Measurements from ENCODE around the gene JHY. TPM values are rescaled to one million over a fixed set of nuclear protein-coding genes. Genes with fewer than 3 reads are reported as not detected.

JHY gene
- total and polyA plus RNA-seq, 3 donors from 2014 or later = 22.3 to 46.3 (median 32.7) TPM

- WGBS, 2 donors = 94 to 97% methylated on average over 2 of the region's 2 CpGs
- Histone ChIP-seq H3K27me3 (no peaks in the 10 kb centered on the region), H3K27ac (no peak overlapping the region), H3K36me3 (ENCODE audit: low read depth, missing control alignments) (no peaks in the 10 kb centered on the region), H3K4me3 (no peak overlapping the region), H3K4me1 (no peaks in the 10 kb centered on the region), H3K9me3 (no peaks in the 10 kb centered on the region)
- intact Hi-C loops (cut with DNase I; ENCODE audit: low total_unique reads) = no loop called here
- TF ChIP-seq CTCF (IDR thresholded peaks at IDR 0.05) = no peak
- TF ChIP-seq POLR2A (IDR thresholded peaks at IDR 0.05) = no peak
- no peak for DNase-seq
These were observed 56.0 kb downstream of the JHY start for GRCh38 chr11:122938557-122938956.

GRCh38 chr11:122951211-122951610, 68.7 kb downstream of the JHY start:
- H3K9me3 ChIP-seq = no peaks in the 10 kb centered on the region
- WGBS, 2 donors = 66 to 77% methylated on average over 2 of the region's 2 CpGs
- intact Hi-C loops (cut with DNase I; ENCODE audit: low total_unique reads) = no loop called here

GRCh38 chr11:122954455-122954854, 71.9 kb downstream of the JHY start:
- intact Hi-C loops (cut with DNase I; ENCODE audit: low total_unique reads) = no loop called here
- WGBS, 2 donors = 93 to 96% methylated on average over 4 of the region's 4 CpGs
- TF ChIP-seq CTCF (IDR thresholded peaks at IDR 0.05) (no peak), POLR2A (IDR thresholded peaks at IDR 0.05) (no peak)
- DNase-seq = no peak
- Histone ChIP-seq H3K36me3 (ENCODE audit: low read depth, missing control alignments) (no peaks in the 10 kb centered on the region), H3K4me3 (no peak overlapping the region), H3K27me3 (no peaks in the 10 kb centered on the region), H3K4me1 (no peaks in the 10 kb centered on the region), H3K9me3 (no peaks in the 10 kb centered on the region), H3K27ac (no peak overlapping the region)

More at GRCh38 chr11:122951211-122951610, 68.7 kb downstream of the JHY start:
- no peak overlapping the region for H3K4me3 ChIP-seq
- H3K27ac ChIP-seq = no peak overlapping the region
- TF ChIP-seq CTCF (IDR thresholded peaks at IDR 0.05) (no peak), POLR2A (IDR thresholded peaks at IDR 0.05) (no peak)
- no peaks in the 10 kb centered on the region for H3K27me3 ChIP-seq
- no peaks in the 10 kb centered on the region for H3K4me1 ChIP-seq
- no peaks in the 10 kb centered on the region for H3K36me3 ChIP-seq (ENCODE audit: low read depth, missing control alignments)
- no peak for DNase-seq

- WGBS, 2 donors = 81% methylated on average over 4 of the region's 4 CpGs
- intact Hi-C loops (cut with DNase I; ENCODE audit: low total_unique reads) = no loop called here
- TF ChIP-seq CTCF (IDR thresholded peaks at IDR 0.05) (no peak), POLR2A (IDR thresholded peaks at IDR 0.05) (no peak)
These were observed 81.4 kb downstream of the JHY start for GRCh38 chr11:122963961-122964360.

GRCh38 chr11:122976061-122976733, 93.6 kb downstream of the JHY start:
- DNase-seq = no peak
- H3K36me3 ChIP-seq (ENCODE audit: low read depth, missing control alignments) = no peaks in the 10 kb centered on the region
- H3K4me3 ChIP-seq = no peak overlapping the region
- no peaks in the 10 kb centered on the region for H3K9me3 ChIP-seq
- WGBS, 2 donors = 8 to 10% methylated on average over 21 of the region's 21 CpGs
- no peak for TF ChIP-seq POLR2A (IDR thresholded peaks at IDR 0.05)
- no peak for TF ChIP-seq CTCF (IDR thresholded peaks at IDR 0.05)
- intact Hi-C loops (cut with DNase I; ENCODE audit: low total_unique reads) = no loop called here
- H3K4me1 ChIP-seq = peaks cover 8% of the 10 kb centered on the region
- peaks cover 5% of the 10 kb centered on the region for H3K27me3 ChIP-seq
- H3K27ac ChIP-seq = no peak overlapping the region

More at GRCh38 chr11:122963961-122964360, 81.4 kb downstream of the JHY start:
- DNase-seq = no peak
- Histone ChIP-seq H3K36me3 (ENCODE audit: low read depth, missing control alignments) (no peaks in the 10 kb centered on the region), H3K27me3 (no peaks in the 10 kb centered on the region), H3K9me3 (no peaks in the 10 kb centered on the region), H3K4me3 (no peak overlapping the region), H3K27ac (no peak overlapping the region), H3K4me1 (no peaks in the 10 kb centered on the region)

Data from testis (tissue), 3 donors.